ENCODE measurements around the gene TTC4. TPM values are rescaled to one million over a fixed set of nuclear protein-coding genes. Genes with fewer than 3 reads are reported as not detected.

TTC4 gene
- total and polyA plus RNA-seq, 2 experiments from 2014 or later, result 25.1 to 33.6 TPM

DNA sequence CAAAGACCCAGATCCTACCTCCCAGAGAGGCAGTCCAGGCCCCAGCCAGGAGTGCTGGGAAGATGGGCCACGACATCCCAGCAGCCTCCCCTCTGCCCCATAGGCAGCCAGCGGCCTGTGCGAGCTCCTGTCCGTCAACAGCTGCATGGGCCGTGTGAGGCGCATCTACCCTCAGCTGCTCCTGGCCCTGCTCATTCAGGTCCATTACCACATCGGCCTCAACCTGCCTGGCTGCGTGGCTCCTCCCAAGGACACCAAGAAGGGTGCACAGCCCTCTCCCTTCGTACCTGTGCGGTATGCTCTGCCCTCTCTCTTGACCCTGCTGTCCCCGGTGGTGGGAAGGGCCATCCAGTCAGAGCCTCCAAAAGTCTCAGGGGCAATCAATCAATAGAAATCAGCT lies 29.5 kb upstream of the TTC4 start:
- H3K4me2 ChIP-seq, result no peak overlapping the region
- TF ChIP-seq CREB1 (CRISPR knock-in tag; IDR thresholded peaks at IDR 0.05; ENCODE audit: low read depth) (no peak), STAT1 (IDR thresholded peaks at IDR 0.05; ENCODE audit: unreplicated experiment) (no peak), JUNB (IDR thresholded peaks at IDR 0.05; ENCODE audit: unreplicated experiment) (no peak), ZNF114 (CRISPR knock-in tag; IDR thresholded peaks at IDR 0.05) (no peak), NANOG (IDR thresholded peaks at IDR 0.05; ENCODE audit: borderline replicate concordance) (no peak), ZNF331 (CRISPR knock-in tag; IDR thresholded peaks at IDR 0.05; ENCODE audit: low read depth) (no peak), POLR2AphosphoS5 (IDR thresholded peaks at IDR 0.05; ENCODE audit: low read depth) (no peak), EZH2 (IDR thresholded peaks at IDR 0.05; ENCODE audit: low read depth, unreplicated experiment) (no peak), EZH2phosphoT487 (IDR thresholded peaks at IDR 0.05; ENCODE audit: unreplicated experiment) (no peak)
- TF ChIP-seq, protein P1, sequence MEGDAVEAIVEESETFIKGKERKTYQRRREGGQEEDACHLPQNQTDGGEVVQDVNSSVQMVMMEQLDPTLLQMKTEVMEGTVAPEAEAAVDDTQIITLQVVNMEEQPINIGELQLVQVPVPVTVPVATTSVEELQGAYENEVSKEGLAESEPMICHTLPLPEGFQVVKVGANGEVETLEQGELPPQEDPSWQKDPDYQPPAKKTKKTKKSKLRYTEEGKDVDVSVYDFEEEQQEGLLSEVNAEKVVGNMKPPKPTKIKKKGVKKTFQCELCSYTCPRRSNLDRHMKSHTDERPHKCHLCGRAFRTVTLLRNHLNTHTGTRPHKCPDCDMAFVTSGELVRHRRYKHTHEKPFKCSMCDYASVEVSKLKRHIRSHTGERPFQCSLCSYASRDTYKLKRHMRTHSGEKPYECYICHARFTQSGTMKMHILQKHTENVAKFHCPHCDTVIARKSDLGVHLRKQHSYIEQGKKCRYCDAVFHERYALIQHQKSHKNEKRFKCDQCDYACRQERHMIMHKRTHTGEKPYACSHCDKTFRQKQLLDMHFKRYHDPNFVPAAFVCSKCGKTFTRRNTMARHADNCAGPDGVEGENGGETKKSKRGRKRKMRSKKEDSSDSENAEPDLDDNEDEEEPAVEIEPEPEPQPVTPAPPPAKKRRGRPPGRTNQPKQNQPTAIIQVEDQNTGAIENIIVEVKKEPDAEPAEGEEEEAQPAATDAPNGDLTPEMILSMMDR (conservative IDR thresholded peaks at IDR 0.05; ENCODE audit: low read depth in 2 of 2), result no peak
- TF ChIP-seq, protein P2, sequence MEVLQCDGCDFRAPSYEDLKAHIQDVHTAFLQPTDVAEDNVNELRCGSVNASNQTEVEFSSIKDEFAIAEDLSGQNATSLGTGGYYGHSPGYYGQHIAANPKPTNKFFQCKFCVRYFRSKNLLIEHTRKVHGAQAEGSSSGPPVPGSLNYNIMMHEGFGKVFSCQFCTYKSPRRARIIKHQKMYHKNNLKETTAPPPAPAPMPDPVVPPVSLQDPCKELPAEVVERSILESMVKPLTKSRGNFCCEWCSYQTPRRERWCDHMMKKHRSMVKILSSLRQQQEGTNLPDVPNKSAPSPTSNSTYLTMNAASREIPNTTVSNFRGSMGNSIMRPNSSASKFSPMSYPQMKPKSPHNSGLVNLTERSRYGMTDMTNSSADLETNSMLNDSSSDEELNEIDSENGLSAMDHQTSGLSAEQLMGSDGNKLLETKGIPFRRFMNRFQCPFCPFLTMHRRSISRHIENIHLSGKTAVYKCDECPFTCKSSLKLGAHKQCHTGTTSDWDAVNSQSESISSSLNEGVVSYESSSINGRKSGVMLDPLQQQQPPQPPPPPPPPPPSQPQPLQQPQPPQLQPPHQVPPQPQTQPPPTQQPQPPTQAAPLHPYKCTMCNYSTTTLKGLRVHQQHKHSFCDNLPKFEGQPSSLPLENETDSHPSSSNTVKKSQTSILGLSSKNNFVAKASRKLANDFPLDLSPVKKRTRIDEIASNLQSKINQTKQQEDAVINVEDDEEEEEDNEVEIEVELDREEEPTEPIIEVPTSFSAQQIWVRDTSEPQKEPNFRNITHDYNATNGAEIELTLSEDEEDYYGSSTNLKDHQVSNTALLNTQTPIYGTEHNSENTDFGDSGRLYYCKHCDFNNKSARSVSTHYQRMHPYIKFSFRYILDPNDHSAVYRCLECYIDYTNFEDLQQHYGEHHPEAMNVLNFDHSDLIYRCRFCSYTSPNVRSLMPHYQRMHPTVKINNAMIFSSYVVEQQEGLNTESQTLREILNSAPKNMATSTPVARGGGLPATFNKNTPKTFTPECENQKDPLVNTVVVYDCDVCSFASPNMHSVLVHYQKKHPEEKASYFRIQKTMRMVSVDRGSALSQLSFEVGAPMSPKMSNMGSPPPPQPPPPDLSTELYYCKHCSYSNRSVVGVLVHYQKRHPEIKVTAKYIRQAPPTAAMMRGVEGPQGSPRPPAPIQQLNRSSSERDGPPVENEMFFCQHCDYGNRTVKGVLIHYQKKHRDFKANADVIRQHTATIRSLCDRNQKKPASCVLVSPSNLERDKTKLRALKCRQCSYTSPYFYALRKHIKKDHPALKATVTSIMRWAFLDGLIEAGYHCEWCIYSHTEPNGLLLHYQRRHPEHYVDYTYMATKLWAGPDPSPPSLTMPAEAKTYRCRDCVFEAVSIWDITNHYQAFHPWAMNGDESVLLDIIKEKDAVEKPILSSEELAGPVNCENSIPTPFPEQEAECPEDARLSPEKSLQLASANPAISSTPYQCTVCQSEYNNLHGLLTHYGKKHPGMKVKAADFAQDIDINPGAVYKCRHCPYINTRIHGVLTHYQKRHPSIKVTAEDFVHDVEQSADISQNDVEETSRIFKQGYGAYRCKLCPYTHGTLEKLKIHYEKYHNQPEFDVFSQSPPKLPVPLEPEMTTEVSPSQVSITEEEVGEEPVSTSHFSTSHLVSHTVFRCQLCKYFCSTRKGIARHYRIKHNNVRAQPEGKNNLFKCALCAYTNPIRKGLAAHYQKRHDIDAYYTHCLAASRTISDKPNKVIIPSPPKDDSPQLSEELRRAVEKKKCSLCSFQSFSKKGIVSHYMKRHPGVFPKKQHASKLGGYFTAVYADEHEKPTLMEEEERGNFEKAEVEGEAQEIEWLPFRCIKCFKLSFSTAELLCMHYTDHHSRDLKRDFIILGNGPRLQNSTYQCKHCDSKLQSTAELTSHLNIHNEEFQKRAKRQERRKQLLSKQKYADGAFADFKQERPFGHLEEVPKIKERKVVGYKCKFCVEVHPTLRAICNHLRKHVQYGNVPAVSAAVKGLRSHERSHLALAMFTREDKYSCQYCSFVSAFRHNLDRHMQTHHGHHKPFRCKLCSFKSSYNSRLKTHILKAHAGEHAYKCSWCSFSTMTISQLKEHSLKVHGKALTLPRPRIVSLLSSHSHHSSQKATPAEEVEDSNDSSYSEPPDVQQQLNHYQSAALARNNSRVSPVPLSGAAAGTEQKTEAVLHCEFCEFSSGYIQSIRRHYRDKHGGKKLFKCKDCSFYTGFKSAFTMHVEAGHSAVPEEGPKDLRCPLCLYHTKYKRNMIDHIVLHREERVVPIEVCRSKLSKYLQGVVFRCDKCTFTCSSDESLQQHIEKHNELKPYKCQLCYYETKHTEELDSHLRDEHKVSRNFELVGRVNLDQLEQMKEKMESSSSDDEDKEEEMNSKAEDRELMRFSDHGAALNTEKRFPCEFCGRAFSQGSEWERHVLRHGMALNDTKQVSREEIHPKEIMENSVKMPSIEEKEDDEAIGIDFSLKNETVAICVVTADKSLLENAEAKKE (CRISPR knock-in tag; IDR thresholded peaks at IDR 0.05), result no peak
- TF ChIP-seq, protein P3, sequence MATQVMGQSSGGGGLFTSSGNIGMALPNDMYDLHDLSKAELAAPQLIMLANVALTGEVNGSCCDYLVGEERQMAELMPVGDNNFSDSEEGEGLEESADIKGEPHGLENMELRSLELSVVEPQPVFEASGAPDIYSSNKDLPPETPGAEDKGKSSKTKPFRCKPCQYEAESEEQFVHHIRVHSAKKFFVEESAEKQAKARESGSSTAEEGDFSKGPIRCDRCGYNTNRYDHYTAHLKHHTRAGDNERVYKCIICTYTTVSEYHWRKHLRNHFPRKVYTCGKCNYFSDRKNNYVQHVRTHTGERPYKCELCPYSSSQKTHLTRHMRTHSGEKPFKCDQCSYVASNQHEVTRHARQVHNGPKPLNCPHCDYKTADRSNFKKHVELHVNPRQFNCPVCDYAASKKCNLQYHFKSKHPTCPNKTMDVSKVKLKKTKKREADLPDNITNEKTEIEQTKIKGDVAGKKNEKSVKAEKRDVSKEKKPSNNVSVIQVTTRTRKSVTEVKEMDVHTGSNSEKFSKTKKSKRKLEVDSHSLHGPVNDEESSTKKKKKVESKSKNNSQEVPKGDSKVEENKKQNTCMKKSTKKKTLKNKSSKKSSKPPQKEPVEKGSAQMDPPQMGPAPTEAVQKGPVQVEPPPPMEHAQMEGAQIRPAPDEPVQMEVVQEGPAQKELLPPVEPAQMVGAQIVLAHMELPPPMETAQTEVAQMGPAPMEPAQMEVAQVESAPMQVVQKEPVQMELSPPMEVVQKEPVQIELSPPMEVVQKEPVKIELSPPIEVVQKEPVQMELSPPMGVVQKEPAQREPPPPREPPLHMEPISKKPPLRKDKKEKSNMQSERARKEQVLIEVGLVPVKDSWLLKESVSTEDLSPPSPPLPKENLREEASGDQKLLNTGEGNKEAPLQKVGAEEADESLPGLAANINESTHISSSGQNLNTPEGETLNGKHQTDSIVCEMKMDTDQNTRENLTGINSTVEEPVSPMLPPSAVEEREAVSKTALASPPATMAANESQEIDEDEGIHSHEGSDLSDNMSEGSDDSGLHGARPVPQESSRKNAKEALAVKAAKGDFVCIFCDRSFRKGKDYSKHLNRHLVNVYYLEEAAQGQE (IDR thresholded peaks at IDR 0.05; ENCODE audit: unreplicated experiment), result no peak
- TF ChIP-seq, protein P4, sequence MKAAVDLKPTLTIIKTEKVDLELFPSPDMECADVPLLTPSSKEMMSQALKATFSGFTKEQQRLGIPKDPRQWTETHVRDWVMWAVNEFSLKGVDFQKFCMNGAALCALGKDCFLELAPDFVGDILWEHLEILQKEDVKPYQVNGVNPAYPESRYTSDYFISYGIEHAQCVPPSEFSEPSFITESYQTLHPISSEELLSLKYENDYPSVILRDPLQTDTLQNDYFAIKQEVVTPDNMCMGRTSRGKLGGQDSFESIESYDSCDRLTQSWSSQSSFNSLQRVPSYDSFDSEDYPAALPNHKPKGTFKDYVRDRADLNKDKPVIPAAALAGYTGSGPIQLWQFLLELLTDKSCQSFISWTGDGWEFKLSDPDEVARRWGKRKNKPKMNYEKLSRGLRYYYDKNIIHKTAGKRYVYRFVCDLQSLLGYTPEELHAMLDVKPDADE (IDR thresholded peaks at IDR 0.05), result no peak
- ATAC-seq (peak; percentile 55; the same call in 2 of the 3 replicates), DNase-seq (ENCODE audit: low spot score) (no peak)
- no peaks in the 10 kb centered on the region for H3K9me3 Mint-ChIP-seq
- H3F3A ChIP-seq (replicated peaks; ENCODE audit: low read depth), result no peaks in the 10 kb centered on the region
- H3K4me1 ChIP-seq (ENCODE audit: insufficient read depth), result no peaks in the 10 kb centered on the region
- no peaks in the 10 kb centered on the region for H3K27me3 ChIP-seq (ENCODE audit: insufficient read depth)
- H3K9me2 ChIP-seq (ENCODE audit: insufficient read depth), result no peaks in the 10 kb centered on the region
- H3K36me3 Mint-ChIP-seq (ENCODE audit: low read depth), result no peaks in the 10 kb centered on the region
- no peak overlapping the region for H3K4me3 ChIP-seq
- H4K20me1 ChIP-seq (replicated peaks; ENCODE audit: insufficient read depth), result no peaks in the 10 kb centered on the region
- H3K4me1 Mint-ChIP-seq, result no peaks in the 10 kb centered on the region
- no peaks in the 10 kb centered on the region for H3K79me2 ChIP-seq (replicated peaks; ENCODE audit: insufficient read depth)
- no peak overlapping the region for H2AFZ ChIP-seq
- no peak overlapping the region for H3K4me3 Mint-ChIP-seq
- no peak overlapping the region for H3K27ac Mint-ChIP-seq
- no peak overlapping the region for H3K27ac ChIP-seq (ENCODE audit: low read depth)
- H3K36me3 ChIP-seq (ENCODE audit: insufficient read depth), result no peaks in the 10 kb centered on the region
- peaks cover 6% of the 10 kb centered on the region for H3K27me3 Mint-ChIP-seq (ENCODE audit: insufficient read depth, low read depth, poor library complexity)

Data from GM23338 (cell line).